Epidermal melanocyte (primary cell): ENCODE measurements around the gene RAPGEF5.

Experiments
- DNase-seq: peaks from one replicate; pipeline ENCODE4 v3.0.0; 2011; ENCODE audit warnings: low spot score; ENCODE audit not compliant: insufficient read length

Gene RAPGEF5

DNA sequence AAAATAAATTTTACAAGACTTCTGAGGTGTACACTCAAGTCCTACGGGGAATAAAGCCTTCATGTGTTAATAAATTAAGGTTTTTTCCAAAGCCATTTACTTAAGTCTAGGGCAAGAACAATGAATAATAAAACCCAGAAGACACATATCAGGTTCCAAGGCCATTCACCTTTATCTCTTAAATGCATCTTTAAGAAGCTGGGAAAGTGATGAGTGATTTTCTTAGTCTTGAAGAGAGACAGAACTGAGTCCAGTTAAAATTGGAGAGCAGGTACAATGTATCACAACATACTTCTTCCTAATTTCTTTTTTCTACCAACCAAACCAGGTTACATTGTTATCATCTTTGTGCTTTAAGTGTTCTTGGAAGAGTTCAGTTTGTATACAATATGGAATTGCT, 189.5 kb downstream of the RAPGEF5 start:
- DNase-seq = no peak

DNA sequence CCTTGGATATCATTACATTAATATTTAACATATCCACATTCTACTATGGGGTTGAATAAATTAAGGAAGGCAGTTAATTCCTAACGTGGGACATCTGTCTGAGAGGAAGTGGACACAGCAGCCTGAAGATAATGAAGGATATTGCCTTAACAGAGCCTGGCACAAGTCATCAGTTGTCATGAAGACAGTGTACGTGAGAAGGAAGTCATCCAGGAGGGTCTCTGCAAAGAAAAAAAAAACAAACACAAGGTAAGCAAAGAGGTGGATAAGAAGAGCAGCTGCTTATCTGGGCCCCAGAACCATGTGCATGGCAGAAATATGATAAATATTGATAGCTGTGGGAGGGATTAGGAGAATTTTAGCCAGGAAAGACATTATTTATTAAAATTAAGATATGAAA, 190.0 kb downstream of the RAPGEF5 start:
- DNase-seq = no peak

DNA sequence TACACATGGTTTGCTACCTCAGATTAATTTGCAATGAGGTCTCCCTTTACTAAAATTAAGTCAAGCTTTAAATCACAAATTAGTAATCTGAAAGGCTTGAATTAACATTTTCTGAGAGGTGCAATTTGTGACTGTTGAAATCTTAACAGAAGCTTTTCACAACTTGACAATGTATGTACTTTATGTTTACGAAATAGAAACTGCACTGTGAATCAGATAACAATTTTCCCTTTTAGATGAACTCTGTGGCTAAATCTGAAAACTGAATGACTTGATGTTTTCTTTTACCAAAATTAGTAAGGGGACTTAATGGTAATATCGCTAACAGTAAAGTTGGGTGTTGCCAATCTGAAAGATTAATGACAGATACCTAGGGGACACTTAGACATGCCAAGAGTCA, 197.6 kb downstream of the RAPGEF5 start:
- no peak for DNase-seq

DNA sequence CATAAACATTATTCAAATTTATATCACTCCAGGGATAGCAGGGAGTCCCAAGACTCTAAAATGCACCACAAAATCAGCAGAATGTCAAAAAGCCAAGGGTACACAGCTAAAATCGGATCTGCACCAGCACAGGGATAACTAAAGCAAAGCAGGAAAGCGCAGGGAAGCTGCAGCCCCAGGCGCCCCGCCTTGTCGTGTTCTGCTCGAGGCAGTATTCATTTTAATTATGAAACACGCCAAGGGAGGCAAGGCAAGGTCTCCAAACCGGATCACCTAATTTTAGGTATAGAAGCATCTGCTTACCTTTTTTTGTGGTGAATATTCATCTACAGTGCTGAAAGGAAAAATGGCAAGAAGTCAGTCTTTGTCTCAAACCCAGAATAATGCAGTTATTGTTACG, 199.4 kb downstream of the RAPGEF5 start:
- DNase-seq = no peak

DNA sequence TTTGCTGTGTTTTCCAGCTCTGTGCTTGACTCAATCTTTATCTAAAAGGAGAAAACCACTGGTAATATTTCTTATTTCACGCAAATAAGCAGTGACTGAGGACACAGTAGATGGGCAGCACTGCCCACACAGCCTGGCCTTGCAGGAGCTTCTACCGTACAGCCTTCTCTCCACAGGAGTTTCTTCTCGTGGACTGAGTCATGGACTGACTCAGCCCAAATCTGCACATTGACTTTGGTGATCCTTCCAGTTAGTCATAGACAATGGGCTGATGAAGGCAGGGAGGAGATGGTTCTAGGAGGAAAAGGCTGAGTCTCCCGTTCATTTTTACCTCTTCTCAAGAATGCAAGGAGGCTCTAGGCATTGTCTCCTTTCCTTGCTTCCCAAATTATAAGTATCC, 200.7 kb downstream of the RAPGEF5 start:
- no peak for DNase-seq

DNA sequence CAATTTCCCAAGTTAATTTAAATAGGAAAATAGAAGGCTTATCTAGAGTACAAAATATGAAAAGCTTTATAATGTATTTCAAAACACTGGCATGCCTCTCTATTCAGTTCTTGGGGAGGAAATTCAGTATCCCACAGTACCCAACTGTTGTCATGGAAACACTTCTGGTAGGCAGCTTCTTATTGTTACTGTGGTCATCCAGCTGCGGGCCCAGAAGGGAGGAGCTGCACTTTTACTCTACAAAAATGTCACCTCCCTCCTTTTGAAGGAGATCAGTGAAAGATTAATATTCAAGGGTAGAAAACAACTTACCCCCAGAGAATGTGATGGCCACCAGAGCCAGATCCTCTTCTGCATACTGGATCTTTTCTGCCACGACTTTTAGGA, 202.8 kb downstream of the RAPGEF5 start:
- DNase-seq = no peak

DNA sequence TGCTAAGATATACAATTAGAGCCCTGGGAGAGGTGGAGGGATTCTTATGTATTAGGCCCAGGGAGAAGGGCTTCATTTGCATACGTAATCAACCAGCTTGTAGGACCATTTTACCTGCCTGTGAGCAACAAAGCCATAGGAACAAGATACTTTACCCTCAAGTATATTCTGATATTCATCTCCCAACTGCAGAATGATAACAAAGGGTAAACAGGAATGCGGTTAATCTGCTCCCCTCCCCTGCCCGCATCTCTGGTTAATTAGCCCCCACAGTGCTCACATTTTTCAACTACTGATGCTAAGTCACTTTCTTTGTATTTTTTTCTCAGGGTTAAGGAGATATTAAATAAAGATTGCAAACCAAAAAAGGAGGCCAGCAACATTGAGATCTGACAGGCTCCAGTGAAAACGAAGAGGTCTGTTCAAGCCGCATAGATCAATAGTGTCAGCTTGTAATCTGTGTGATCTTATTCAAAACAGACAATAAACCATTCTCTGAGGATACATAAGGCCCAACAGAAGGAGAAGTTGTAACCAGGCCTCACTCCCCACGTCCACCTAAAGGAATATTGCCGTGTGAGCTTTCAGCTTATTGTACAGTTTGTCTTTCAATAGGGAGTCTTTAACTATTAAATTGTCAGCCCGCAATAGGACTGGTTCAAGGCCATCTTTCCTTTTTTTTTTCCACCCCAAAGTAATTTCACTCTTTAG, 203.4 kb downstream of the RAPGEF5 start:
- no peak for DNase-seq

DNA sequence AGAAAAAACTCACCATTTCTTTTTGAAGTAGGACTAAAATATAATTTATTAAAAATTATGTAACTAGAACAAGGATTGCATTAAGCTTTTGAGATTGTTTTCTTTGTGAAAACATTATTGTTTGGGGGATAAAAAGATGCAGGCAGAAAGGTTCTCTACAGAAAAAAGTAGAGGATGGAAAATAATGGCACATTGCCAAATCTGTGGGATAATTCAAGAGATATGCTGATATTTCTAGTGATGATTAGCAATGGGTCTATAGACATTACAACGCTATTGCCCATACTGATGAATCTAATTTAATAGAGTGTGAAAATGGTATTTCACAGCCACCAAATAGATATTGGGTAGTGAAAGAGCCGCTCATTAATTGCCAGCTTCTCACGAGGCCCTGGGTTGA, 204.3 kb downstream of the RAPGEF5 start:
- no peak for DNase-seq

DNA sequence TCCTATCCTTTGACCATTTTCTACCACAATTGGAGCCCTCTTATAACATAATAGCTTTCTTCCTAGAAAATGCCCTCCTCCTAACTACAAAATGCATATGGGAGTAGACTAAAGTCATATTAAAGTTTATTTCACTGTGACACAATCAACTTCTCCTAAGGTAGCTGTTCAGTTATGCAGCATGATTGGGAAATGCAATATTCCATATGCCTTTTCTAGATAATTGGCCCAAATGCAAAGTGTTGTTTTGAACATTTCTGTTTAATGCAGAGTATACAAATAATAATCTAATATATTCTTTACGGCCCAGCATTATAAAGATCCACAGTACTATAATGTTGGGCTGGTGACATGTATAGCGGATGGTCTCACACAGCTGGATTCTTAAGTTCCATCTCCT, 205.1 kb downstream of the RAPGEF5 start:
- DNase-seq = no peak

DNA sequence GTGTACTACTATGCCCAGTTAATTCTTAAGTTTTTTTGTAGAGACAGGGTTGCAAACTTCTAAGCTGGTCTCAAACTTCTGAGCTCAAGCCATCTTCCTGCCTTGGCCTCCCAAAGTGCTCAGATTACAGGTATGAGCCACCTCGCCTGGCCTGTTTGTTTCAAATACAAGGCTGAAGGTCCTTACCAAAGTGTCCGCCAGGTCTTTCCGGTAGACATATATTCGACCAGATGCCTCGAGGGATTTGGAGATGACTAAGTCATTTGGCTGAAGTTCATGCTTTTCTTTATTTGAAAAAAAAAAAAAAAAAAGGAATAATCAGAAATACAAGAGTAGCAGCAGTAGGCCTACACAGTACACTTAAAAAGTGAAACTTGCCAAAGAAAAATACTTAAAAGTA, 206.7 kb downstream of the RAPGEF5 start:
- DNase-seq = no peak

DNA sequence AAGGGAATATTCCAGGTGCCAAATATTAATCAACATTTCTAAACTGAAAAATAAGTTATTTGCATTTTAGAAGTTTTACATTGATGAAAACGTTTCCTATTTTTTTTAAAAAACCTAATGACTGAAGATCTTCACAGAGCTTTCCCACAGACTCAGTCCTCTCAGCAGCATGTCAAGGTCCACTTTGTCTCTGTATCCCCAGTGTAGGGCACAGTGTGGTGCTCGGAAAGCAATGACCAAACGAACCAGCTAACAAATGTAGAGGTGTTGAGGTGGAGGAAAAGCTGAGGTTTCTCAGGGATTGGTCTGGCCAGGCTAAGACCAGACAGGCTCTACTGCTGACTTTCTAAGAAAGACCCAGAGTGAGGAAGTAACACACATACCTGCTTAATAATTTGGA, 209.1 kb downstream of the RAPGEF5 start:
- no peak for DNase-seq

DNA sequence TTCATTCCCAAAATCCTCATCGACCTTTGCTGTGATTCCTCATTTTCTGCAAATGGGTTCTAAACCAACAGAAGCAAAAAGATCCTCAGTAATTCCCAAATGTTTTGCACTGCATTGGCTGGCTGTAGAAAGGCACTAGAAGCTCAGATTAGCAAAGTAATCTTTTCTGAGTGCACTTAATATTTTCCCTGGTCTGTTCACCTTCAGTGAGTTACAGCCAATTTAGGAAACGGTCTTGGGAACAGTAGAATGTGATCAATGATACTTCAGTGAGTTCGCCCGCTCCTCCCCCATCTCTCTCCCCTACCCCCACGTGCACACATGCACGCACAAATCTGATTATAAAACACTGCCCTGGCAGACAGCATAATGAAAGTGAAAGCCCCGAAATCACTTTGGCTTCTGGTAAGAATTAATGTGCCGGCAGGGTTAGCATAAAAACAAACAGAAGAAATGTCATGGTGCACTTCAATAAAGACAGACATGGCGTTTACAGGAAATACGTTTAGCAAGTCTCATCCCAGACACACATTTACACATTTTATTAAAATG, 209.9 kb downstream of the RAPGEF5 start:
- no peak for DNase-seq

DNA sequence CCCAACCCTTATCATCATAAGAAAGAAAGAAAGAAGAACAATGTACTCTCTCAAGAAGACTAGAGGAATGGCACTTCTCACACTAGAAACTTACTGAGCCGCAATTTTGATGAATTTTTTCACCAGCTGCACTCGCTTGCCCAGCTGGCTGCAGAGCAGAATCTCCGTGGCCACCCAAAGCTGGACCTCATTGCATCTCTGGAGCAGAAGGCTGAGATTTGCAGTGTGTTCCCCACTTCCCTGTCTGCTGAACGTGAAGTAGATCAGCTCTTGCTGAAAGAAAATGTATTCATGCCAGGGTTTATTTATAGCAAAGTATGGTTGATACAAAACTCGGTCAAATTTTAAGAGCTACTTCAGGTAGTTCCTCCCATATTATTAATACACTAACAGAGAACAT, 212.0 kb downstream of the RAPGEF5 start:
- no peak for DNase-seq

DNA sequence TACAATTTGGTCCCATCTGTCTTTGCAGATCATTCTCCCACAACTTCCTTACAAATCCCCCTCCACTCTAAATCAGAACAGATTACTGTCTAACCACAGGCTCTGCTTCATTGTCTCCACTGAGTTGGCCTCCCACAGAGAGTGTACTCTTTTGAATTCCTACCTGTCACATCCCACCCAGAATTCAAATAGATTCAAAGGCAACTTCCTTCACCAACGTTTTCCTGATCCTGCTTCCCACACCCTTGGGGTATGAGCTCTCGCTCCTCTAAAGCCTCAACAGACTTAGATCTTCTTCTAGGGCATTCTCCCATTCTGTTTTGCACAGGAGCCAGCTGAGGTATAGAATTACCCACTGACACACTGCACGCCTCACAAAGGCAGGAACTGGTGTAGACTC, 213.5 kb downstream of the RAPGEF5 start:
- DNase-seq = no peak

DNA sequence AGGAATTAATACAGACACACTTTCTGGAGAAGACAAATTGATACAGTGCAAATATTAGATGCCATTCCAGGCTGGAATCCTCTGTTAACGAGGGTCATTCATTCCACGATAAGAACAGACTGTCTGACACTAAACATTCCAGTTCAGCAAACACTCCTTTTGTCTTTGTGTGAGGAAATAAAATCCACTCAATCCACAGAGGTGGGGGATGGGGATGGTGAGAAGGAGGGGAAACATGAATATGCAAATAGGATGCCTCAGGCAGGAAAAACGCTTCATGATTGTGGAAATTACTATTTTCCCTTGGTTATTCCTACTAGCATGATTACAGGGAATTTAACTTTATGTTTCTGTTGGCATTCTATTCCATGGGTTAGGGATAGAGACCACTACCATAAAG, 214.4 kb downstream of the RAPGEF5 start:
- no peak for DNase-seq

DNA sequence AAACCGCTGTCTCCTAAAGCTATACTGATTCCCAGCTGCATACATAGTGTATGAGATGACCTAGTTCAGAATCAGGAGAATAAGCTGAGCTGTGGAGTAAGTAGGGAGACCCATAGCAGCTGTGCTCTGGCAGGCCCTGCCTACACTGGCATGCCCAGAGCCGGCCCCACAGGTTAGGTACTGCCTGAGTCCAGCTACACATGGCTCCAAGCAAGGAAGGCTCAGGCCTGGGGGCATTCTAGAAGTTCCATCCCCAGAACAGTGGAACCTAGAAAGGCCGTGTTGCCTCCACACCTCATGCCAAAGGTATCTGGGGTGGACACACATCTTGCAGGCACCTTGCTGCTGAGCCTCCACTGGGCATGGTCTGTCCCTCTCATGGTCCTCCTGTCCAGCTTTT, 215.6 kb downstream of the RAPGEF5 start:
- no peak for DNase-seq

DNA sequence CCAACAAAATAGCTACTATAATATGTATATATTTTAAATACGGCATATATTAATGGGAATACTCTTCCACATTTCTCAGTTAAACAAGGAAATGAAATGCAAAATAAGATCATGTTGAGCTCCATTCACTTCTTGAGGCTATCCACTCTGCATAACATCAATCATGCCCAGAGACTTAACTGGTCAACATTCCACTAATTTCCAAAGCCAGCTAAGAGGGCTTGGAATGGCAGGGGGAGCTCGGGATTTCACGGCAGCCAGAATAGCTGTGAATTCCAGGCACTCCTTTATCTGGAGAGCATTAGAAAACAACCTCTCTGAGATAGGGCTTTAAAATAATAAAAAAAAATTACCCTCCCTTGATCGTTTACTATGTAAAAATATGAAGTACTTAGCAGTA, 216.4 kb downstream of the RAPGEF5 start:
- no peak for DNase-seq

DNA sequence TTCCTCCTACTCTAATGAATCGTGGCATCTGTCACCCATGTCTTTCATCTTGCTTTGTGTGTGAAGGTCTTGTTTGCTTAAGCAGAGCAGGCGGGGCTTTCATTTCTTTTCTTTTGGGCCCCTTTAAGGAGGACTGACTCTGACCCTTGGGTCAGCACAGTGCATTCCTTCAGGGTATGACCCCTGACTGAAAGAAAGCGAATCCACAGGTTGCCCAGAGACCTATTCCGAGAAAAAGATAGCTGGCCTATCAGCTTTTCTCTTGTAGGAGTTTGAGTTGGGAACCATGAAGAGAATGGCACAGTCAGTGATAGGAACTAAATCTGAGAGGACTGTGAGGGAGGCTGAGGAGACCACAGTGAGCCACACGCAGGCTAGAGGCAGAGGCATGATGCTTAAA, 218.1 kb downstream of the RAPGEF5 start:
- no peak for DNase-seq

DNA sequence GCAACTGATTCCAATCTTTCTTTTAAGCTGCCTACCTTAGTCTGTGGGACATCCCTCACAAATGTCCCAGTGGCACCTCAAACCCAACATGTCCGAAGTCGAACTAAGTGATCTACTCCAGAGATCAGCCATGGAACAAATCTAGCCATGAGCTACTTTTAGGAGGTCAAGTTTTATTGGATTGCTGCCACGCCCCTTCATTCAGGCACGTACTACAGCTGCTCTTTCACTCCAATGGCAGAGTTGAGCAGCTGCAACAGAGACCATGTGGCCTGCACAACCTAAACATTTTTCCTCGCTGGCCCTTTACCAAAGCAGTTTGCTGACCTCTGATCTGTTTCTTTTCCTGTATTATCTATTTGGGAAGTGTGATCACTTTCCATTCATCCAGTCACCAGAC, 218.8 kb downstream of the RAPGEF5 start:
- no peak for DNase-seq

DNA sequence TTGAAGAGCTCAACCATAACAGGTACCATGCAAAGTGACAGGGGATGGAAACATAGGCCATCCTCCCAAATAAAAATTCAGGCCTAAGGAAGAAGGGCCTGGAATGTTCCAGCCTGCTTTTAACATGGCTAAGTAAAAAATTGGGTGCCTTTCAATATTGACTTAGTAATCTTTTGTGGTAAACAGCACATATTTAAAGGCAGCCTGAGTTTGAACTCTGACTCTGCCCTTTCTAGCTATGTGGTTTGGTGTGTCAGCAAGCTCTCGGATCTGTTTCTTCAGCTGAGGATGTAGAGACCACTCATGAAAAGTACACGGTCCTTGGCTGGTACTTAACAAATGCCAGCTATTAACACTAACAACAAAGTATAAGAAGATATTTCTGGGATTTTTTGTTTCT, 219.5 kb downstream of the RAPGEF5 start:
- DNase-seq = no peak

DNA sequence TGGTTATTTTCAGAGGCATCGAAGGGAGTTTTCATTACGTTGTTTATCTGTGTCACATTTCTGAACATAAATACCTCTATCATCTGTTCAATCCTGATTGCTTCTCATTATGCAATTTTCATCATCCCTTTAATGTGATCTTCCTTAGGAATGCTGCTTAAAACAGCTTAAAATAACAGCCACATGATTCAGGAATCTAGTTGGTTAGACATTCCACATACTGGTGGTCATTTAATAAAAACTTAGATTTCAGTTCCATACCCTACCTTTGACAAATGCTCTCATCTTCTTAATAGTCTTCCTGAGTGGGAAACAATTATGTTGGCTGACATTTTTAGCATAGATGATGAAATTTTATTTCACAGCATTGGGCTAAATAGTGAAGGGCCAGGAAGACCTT, 219.9 kb downstream of the RAPGEF5 start:
- no peak for DNase-seq

DNA sequence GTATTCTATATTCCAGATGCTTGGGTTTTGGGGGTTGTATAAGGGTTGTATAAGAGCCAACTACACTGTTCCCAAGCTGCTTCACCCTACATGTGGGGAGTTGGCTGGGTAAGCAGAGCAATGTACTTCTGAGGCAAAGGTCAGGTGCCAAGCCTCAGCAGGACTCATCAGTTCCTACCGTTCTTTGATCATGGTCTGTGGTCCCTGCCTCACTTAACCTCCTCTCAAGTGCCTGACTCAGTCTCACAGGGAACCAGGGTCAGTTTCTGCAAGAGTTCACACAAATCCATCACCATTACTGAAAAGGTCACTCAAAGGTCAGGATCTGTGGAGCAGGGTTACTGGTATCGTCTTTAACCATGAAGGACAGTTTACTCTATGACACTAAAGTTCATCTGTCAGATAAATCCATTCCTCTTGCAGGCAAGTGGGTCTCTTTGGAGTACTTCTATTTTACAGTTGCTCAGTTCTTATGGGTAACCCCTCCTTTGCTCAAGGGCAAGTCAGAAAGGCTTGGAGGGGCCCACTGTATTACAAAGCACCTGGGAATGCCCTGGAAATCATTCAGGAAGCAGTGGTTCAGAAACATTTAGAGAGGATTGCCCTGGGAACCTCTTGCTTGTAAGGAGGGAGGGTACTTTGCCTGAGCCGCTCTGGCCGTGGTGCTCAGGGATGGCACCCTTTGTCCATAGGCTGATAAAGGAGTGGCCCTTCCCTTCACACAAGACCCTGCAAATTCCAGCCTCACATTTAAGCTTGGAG, 227.0 kb downstream of the RAPGEF5 start:
- no peak for DNase-seq

DNA sequence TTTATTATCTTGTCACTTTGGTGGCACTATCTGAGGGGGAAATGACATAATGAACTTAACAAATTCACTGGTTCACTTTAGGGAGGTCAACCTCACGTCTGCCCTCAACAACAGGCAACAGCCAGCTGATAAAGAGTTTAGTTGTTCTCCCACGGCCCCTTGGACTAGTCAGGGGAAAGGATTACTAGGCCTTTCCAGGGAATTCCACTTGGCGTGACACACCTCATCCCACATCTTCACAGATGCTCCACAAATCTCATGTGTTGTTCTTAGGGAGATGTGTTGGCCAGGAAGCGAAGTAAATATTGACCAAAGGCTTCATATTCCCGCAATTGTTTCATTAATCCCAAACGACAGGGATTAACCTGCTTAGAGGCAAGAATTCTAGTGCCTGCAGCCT, 227.8 kb downstream of the RAPGEF5 start:
- DNase-seq = no peak
